OCI-LY1 (cell line): ENCODE data around the gene ZCCHC14.

ENCODE experiments used
- CTCF ChIP-seq: fragments of 200-600 bp; sonication (generic), shearing (Covaris generic); IDR thresholded peaks from 2 replicates; pipeline ENCODE4 v1.5.1; 2017; ENCODE audit warnings: mild to moderate bottlenecking, antibody characterized with exemption, low read length, moderate library complexity, mixed read lengths
- EZH2 ChIP-seq: fragments of 200-600 bp; sonication (generic), shearing (Covaris generic); IDR thresholded peaks from 2 replicates; pipeline ENCODE4 v1.8.0; 2017; ENCODE audit warnings: borderline replicate concordance, mixed run types, mild to moderate bottlenecking, antibody characterized with exemption, low read length, moderate library complexity, mixed read lengths

GRCh38 chr16:87493608-87494280 is 920 bp upstream of the ZCCHC14 start:
- TF ChIP-seq CTCF (no peak), EZH2 (no peak)
